Ishikawa (cell line): Measurements from ENCODE around the gene TPK1.

Source experiments
- CEBPB ChIP-seq: IDR thresholded peaks from 2 replicates; pipeline ENCODE4 v1.6.1; 2012
- CREB1 ChIP-seq: IDR thresholded peaks from 2 replicates; pipeline ENCODE4 v1.6.1; 2012; ENCODE audit warnings: low read depth
- EGR1 ChIP-seq: IDR thresholded peaks from 2 replicates; pipeline ENCODE4 v1.6.1; 2012
- EP300 ChIP-seq: IDR thresholded peaks from 2 replicates; pipeline ENCODE4 v1.6.1; 2012; ENCODE audit warnings: borderline replicate concordance
- FOXM1 ChIP-seq: IDR thresholded peaks from 2 replicates; pipeline ENCODE4 v1.6.1; 2012; ENCODE audit warnings: low read depth, borderline replicate concordance
- MAX ChIP-seq: IDR thresholded peaks from 2 replicates; pipeline ENCODE4 v1.6.1; 2012
- NFIC ChIP-seq: IDR thresholded peaks from 2 replicates; pipeline ENCODE4 v1.6.1; 2012
- RAD21 ChIP-seq: IDR thresholded peaks from 2 replicates; pipeline ENCODE4 v1.6.1; 2012; ENCODE audit warnings: low read depth
- REST ChIP-seq: IDR thresholded peaks from 2 replicates; pipeline ENCODE4 v1.6.1; 2012; ENCODE audit warnings: low read depth, mild to moderate bottlenecking
- TAF1 ChIP-seq: IDR thresholded peaks from 2 replicates; pipeline ENCODE4 v1.6.1; 2012; ENCODE audit warnings: low read depth, mild to moderate bottlenecking
- TCF12 ChIP-seq: IDR thresholded peaks from 2 replicates; pipeline ENCODE4 v1.6.1; 2012; ENCODE audit warnings: low read depth
- TEAD4 ChIP-seq: IDR thresholded peaks from 2 replicates; pipeline ENCODE4 v1.6.1; 2012
- USF1 ChIP-seq: IDR thresholded peaks from 2 replicates; pipeline ENCODE4 v1.6.1; 2012
- YY1 ChIP-seq: IDR thresholded peaks from 2 replicates; pipeline ENCODE4 v1.6.1; 2012; ENCODE audit warnings: low read depth
- ZBTB7A ChIP-seq: IDR thresholded peaks from 2 replicates; pipeline ENCODE4 v1.6.1; 2012; ENCODE audit warnings: low read depth

The TPK1 gene

GRCh38 chr7:144723301-144723700 is 112.6 kb downstream of the TPK1 start:
- TF ChIP-seq EP300 (no peak), TAF1 (no peak), NFIC (no peak), ZBTB7A (no peak), FOXM1 (no peak), USF1 (no peak), TCF12 (no peak), YY1 (no peak), REST (no peak), CEBPB (no peak), RAD21 (no peak), EGR1 (no peak), MAX (no peak), TEAD4 (no peak)

GRCh38 chr7:144720710-144721109 is 115.1 kb downstream of the TPK1 start:
- TF ChIP-seq FOXM1 (no peak), CREB1 (no peak), EGR1 (no peak), NFIC (no peak), TAF1 (no peak), EP300 (no peak), CEBPB (no peak), USF1 (no peak), MAX (no peak), REST (no peak), TEAD4 (no peak), ZBTB7A (no peak), YY1 (no peak), RAD21 (no peak), TCF12 (no peak)

GRCh38 chr7:144720149-144720548 is 115.7 kb downstream of the TPK1 start:
- no peak for TF ChIP-seq TCF12
- no peak for TF ChIP-seq RAD21
- no peak for TF ChIP-seq EGR1
- no peak for TF ChIP-seq TAF1

GRCh38 chr7:144717720-144718119 is 118.1 kb downstream of the TPK1 start:
- no peak for TF ChIP-seq MAX
- no peak for TF ChIP-seq CREB1
- no peak for TF ChIP-seq YY1
- TF ChIP-seq NFIC: no peak
- TF ChIP-seq EGR1: no peak
- TF ChIP-seq FOXM1: no peak
- TF ChIP-seq USF1: no peak
- no peak for TF ChIP-seq TCF12
- no peak for TF ChIP-seq TAF1
- TF ChIP-seq CEBPB: no peak
- TF ChIP-seq ZBTB7A: no peak
- no peak for TF ChIP-seq REST
- no peak for TF ChIP-seq RAD21
- no peak for TF ChIP-seq TEAD4

GRCh38 chr7:144713850-144714249 is 122.0 kb downstream of the TPK1 start:
- TF ChIP-seq MAX (no peak), CREB1 (no peak), TCF12 (no peak), FOXM1 (no peak), USF1 (no peak), TEAD4 (no peak), ZBTB7A (no peak), YY1 (no peak), NFIC (no peak), REST (no peak), CEBPB (no peak), EGR1 (no peak), TAF1 (no peak), EP300 (no peak), RAD21 (no peak)
